Ovary (tissue), 9 donors: Measurements from ENCODE around the gene KRT77. TPM values are rescaled to one million over a fixed set of nuclear protein-coding genes. Genes with fewer than 3 reads are reported as not detected.

Experiments used
- DNase-seq, 5 donors: peaks; one replicate each; pipeline ENCODE4 v3.0.0-alpha.2; 2019 to 2020
- H3K27ac ChIP-seq, 2 donors: fragments of 200-600 bp; one replicate each; pipeline versions ENCODE4 v1.5.1 to v1.8.0; 2019 to 2022
- H3K27me3 ChIP-seq: fragments of 200-600 bp; one replicate; pipeline ENCODE4 v1.8.0; 2022
- H3K36me3 ChIP-seq: fragments of 200-600 bp; sonication (generic); one replicate; pipeline ENCODE4 v1.5.1; 2019
- H3K4me1 ChIP-seq: one replicate; pipeline ENCODE4 v1.8.1; 2013; ENCODE audit warnings: mild to moderate bottlenecking, moderate library complexity; ENCODE audit not compliant: insufficient read depth
- H3K4me3 ChIP-seq: fragments of 200-600 bp; sonication (generic); one replicate; pipeline ENCODE4 v1.5.1; 2017
- H3K9me3 ChIP-seq, 2 donors: fragments of 200-600 bp in 1 of 2; sonication (generic) in 1 of 2; one replicate each; pipeline versions ENCODE4 v1.5.1 to v1.8.1; 2013 to 2019; ENCODE audit warnings: mild to moderate bottlenecking in 1 of 2, moderate library complexity in 1 of 2
- EP300 ChIP-seq: sonication (generic); formaldehyde crosslinking; IDR thresholded peaks from one replicate; pipeline ENCODE4 v1.6.1; 2017; ENCODE audit warnings: antibody characterized with exemption
- POLR2A ChIP-seq: fragments of 450-650 bp; IDR thresholded peaks from one replicate; pipeline ENCODE4 v1.6.1; 2017; ENCODE audit warnings: antibody characterized with exemption, mild to moderate bottlenecking, moderate library complexity
- WGBS, 3 donors: extraction: QIAGEN DNeasy Blood & Tissue Kit in 1 of 3; methylation state at CpG; one replicate each; pipeline versions ENCODE4 v1.1.5 to v1.1.7; 2013 to 2017; 5-methylcytosine and 5-hydroxymethylcytosine counted together
- intact Hi-C, 4 donors: fragments of 100-400 bp; cut with DNase I; formaldehyde crosslinking; loops; one replicate each; pipeline versions ENCODE4 v1.11.0 to v1.15.1; 2022 to 2023
- polyA plus RNA-seq, 2 donors: library from polyadenylated mRNA; stranded (reverse); fragments of 200-250 nt in 1 of 2; fragments of 350-450 nt in 1 of 2; fragmentation: Illumina TruSeq in 1 of 2; extraction: RNeasy Lipid Tissue Mini Kit (QIAGEN cat#74804) in 1 of 2; gene quantifications; one replicate each; pipeline ENCODE4 v1.2.3, GENCODE V29; 2013 to 2014
- total RNA-seq, 7 donors: library from RNA; depleted of rRNA in 2 of 7; stranded (reverse); fragments of >200 nt in 2 of 7; fragmentation: NEBNext Ultra II Directional in 3 of 7; extraction: Animal tissue kit (Norgen Biotek cat#: 25700) in 3 of 7; gene quantifications; one replicate each; pipeline versions ENCODE4 v1.1.0 to v1.2.4, GENCODE V29; 2016 to 2023
- TF ChIP-seq, protein P1 (sequence below), 3 donors: fragments of 450-650 bp in 2 of 3; fragments of 200-600 bp in 1 of 3; IDR thresholded peaks; one replicate each; pipeline versions ENCODE4 v1.5.1 to v1.8.0; 2016 to 2022; ENCODE audit warnings: antibody characterized with exemption in 3 of 3, mild to moderate bottlenecking in 1 of 3
- donor health status: DM: no; HTN: no; CAD: no; lungs with moderate emphysema.
- donor health status: DM: no; HTN: no; CAD: no.
- donor health status: Bipolar disorder and iron deficiency.
- donor health status: DM: yes; HTN: yes; CAD: no.
- donor health status: DM: no; HTN: no; CAD: no.
- donor health status: DM: yes; HTN: yes; CAD: no.

The KRT77 gene
- total and polyA plus RNA-seq, 9 donors, result not detected

DNA sequence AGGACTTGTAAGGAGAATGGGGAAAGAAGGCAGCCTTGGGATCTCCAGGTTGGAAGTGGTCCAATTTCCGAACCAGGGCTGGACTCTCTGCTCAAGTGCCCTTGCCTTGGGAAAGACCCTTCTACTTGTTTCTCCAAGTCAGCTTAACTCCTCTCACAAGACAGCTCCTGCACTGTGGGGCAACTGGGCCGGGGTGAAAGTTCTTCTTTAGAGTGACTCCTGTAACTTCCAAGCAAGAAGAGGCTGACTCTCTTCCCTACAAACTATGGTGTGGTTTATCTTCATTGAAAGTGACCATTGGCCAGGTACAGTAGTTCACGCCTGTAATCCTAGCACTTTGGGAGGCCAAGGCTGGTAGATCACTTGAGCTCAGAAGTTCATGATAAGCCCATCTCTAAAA lies 36.9 kb downstream of the KRT77 start:
- no peaks in the 10 kb centered on the region for H3K9me3 ChIP-seq
- TF ChIP-seq, protein P1, sequence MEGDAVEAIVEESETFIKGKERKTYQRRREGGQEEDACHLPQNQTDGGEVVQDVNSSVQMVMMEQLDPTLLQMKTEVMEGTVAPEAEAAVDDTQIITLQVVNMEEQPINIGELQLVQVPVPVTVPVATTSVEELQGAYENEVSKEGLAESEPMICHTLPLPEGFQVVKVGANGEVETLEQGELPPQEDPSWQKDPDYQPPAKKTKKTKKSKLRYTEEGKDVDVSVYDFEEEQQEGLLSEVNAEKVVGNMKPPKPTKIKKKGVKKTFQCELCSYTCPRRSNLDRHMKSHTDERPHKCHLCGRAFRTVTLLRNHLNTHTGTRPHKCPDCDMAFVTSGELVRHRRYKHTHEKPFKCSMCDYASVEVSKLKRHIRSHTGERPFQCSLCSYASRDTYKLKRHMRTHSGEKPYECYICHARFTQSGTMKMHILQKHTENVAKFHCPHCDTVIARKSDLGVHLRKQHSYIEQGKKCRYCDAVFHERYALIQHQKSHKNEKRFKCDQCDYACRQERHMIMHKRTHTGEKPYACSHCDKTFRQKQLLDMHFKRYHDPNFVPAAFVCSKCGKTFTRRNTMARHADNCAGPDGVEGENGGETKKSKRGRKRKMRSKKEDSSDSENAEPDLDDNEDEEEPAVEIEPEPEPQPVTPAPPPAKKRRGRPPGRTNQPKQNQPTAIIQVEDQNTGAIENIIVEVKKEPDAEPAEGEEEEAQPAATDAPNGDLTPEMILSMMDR (IDR thresholded peaks at IDR 0.05), result no peak
- TF ChIP-seq POLR2A (no peak), EP300 (no peak)
- intact Hi-C loops, result no loop called here
- 70 to 81% (median 77%) methylated on average over 3 of the region's 3 CpGs for WGBS, 3 donors
- no peaks in the 10 kb centered on the region for H3K27me3 ChIP-seq
- no peak overlapping the region for H3K4me3 ChIP-seq
- H3K4me1 ChIP-seq, result no peaks in the 10 kb centered on the region
- no peak for DNase-seq
- no peaks in the 10 kb centered on the region for H3K36me3 ChIP-seq
- H3K27ac ChIP-seq, result no peak overlapping the region

DNA sequence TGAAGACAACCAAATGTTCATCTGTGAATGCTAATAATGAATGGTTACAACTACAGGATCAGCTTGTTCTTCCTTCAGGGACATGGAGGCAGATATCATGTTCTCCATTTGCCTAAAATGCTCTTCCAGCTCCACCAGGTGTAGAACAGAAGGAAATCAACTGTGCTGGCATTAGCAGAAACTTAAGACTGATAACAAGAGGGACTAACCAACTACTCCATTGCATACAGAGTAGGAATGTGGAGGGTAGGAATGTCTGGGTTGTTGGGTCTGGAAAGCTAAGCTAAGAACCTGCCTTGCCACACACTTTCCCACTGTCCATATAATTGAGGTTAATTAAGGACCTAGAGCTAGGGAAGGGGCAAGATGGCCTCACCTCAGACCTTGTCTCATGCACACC lies 39.9 kb downstream of the KRT77 start:
- H3K9me3 ChIP-seq, result no peaks in the 10 kb centered on the region
- H3K27ac ChIP-seq, result no peak overlapping the region
- no peak overlapping the region for H3K4me3 ChIP-seq
- DNase-seq, result no peak
- TF ChIP-seq POLR2A (no peak), EP300 (no peak)
- TF ChIP-seq, protein P1 (IDR thresholded peaks at IDR 0.05), result no peak
- no peaks in the 10 kb centered on the region for H3K27me3 ChIP-seq
- H3K36me3 ChIP-seq, result no peaks in the 10 kb centered on the region
- intact Hi-C loops, result no loop called here
- H3K4me1 ChIP-seq, result no peaks in the 10 kb centered on the region

DNA sequence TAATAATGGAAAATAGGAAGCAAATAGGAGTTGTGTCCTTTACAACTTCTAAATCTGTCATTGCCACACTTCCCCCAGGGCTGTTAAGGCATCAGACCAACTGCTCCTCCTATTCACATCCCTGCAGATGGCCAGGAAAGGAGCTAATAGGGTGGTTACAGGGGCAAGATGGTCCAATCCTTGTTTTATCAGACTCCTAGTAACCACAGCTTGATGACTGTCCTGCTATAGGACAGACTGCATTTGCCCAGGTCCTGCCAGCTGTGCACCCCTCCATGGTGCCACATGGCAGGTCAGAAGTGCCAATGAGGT lies 40.5 kb downstream of the KRT77 start:
- H3K4me1 ChIP-seq, result no peaks in the 10 kb centered on the region
- no peak for DNase-seq
- TF ChIP-seq POLR2A (no peak), EP300 (no peak)
- TF ChIP-seq, protein P1 (IDR thresholded peaks at IDR 0.05), result no peak
- H3K27ac ChIP-seq, result no peak overlapping the region
- no peaks in the 10 kb centered on the region for H3K27me3 ChIP-seq
- no peaks in the 10 kb centered on the region for H3K9me3 ChIP-seq
- no peaks in the 10 kb centered on the region for H3K36me3 ChIP-seq
- intact Hi-C loops, result no loop called here
- no peak overlapping the region for H3K4me3 ChIP-seq

DNA sequence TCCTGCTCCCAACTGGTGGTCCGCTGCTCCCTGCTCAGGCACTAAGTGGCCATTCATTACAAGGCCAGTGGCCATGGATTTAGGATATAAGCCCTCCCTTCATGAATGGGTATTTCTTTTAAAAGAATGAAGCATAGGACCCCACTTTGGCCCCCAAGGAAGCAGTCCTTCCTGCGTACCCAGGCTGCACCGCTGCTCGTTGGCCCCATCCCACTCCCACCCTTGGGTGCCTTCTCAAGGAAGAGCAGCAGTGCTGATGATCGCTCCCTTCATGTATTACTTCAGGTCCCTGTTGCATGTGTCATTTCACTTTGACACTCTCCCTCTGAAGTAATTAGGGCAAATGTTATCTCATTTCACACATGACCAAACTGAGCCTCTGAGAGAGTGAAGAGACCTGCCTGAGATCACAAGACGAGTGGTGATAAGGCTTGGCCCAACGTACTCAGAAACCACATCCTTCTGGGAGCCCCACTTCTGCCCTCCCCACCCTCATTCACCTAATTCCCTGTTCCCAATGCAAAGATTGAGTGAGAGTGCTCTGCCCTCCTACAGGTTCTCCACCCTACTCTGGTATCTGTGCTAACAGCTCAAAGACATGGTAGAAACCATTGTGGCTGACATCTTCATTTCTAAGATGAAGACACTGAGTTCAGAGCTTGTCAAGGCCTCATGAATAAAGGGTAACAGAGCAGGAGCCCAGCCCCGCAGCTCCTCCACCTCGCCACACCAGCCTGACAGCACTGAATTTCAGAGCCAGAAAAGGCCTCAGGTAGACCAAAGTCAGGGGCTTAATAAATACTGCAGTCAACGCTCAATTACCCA lies 41.0 kb downstream of the KRT77 start:
- Histone ChIP-seq H3K4me3 (no peak overlapping the region), H3K27ac (no peak overlapping the region), H3K27me3 (no peaks in the 10 kb centered on the region), H3K4me1 (no peaks in the 10 kb centered on the region), H3K9me3 (no peaks in the 10 kb centered on the region), H3K36me3 (no peaks in the 10 kb centered on the region)
- intact Hi-C loops, result no loop called here
- DNase-seq, result no peak
- TF ChIP-seq EP300, result no peak
- TF ChIP-seq, protein P1 (IDR thresholded peaks at IDR 0.05), result no peak
- no peak for TF ChIP-seq POLR2A
- 65 to 75% (median 74%) methylated on average over 10 of the region's 10 CpGs for WGBS, 3 donors
